Fibroblast of villous mesenchyme (primary cell): ENCODE results near the gene MAPKAP1. TPM values are rescaled to one million over a fixed set of nuclear protein-coding genes. Genes with fewer than 3 reads are reported as not detected.

ENCODE experiments used
- DNase-seq: peaks from one replicate; pipeline ENCODE4 v3.0.0-alpha.2; 2010; ENCODE audit warnings: low read depth
- H3K4me3 ChIP-seq: 2 replicates; pipeline ENCODE4 v1.5.1; 2011; ENCODE audit warnings: low read depth, mild to moderate bottlenecking, low read length
- CTCF ChIP-seq: IDR thresholded peaks from 2 replicates; pipeline ENCODE4 v1.5.1; 2012; ENCODE audit warnings: low read depth, mild to moderate bottlenecking, low read length; ENCODE audit not compliant: insufficient read depth
- total RNA-seq: library from RNA; depleted of rRNA; stranded (reverse); fragments of >200 nt; gene quantifications from 2 replicates; pipeline ENCODE4 v1.2.3, GENCODE V29; 2012

The MAPKAP1 gene
- total RNA-seq, 1 donor: 92.0 TPM

- H3K4me3 ChIP-seq: no peak overlapping the region
- TF ChIP-seq CTCF: no peak
- peak; percentile 33 for DNase-seq
These were observed 113.3 kb downstream of the MAPKAP1 start for GRCh38 chr9:125593581-125594222.

GRCh38 chr9:125591888-125592287 lies 115.1 kb downstream of the MAPKAP1 start:
- no peak for TF ChIP-seq CTCF
- no peak overlapping the region for H3K4me3 ChIP-seq
- DNase-seq: no peak

GRCh38 chr9:125591245-125591644 lies 115.8 kb downstream of the MAPKAP1 start:
- no peak for DNase-seq
- H3K4me3 ChIP-seq: no peak overlapping the region
- no peak for TF ChIP-seq CTCF

- TF ChIP-seq CTCF: no peak
- no peak overlapping the region for H3K4me3 ChIP-seq
- no peak for DNase-seq
These were observed 117.7 kb downstream of the MAPKAP1 start for GRCh38 chr9:125589287-125589686.

- no peak overlapping the region for H3K4me3 ChIP-seq
- no peak for DNase-seq
- no peak for TF ChIP-seq CTCF
These were observed 119.1 kb downstream of the MAPKAP1 start for GRCh38 chr9:125587819-125588460.

GRCh38 chr9:125586172-125586511 lies 120.9 kb downstream of the MAPKAP1 start:
- no peak for DNase-seq
- H3K4me3 ChIP-seq: no peak overlapping the region
- TF ChIP-seq CTCF: no peak
